A549 (cell line): Measurements from ENCODE around the gene SPATA6L. TPM values are rescaled to one million over a fixed set of nuclear protein-coding genes. Genes with fewer than 3 reads are reported as not detected.

ENCODE experiments used
- ATAC-seq, 2 experiments: fragments of 200-7000 bp in 1 of 2; fragments of >200 bp in 1 of 2; cut with Nextera tagmentation in 1 of 2; cut with Tn5 transposase in 1 of 2; 3 replicates each; pipeline versions ENCODE4 v1.8.0 to v1.9.1; 2018 to 2020; ENCODE audit warnings: mild to moderate bottlenecking in 1 of 2, moderate library complexity in 1 of 2
- CTCF ChIA-PET: fragments of 300-600 bp; sonication (Branson Sonifier 250); formaldehyde crosslinking; extraction: SDS; loops from one replicate; lab custom pipeline; 2021; ENCODE audit warnings: antibody characterized with exemption, inconsistent platforms; lab: Yijun Ruan, JAX
- POLR2A ChIA-PET: fragments of 350-600 bp; formaldehyde crosslinking; extraction: SDS; loops from one replicate; lab custom pipeline; 2021; ENCODE audit warnings: antibody characterized with exemption, inconsistent platforms; lab: Yijun Ruan, JAX
- DNase-seq, 2 experiments: peaks; one replicate each; pipeline versions ENCODE4 v3.0.0 to v3.0.0-alpha.2; 2011 to 2016; ENCODE audit warnings: low read depth in 1 of 2, low spot score in 1 of 2
- FAIRE-seq: peaks from 2 replicates; lab custom pipeline; 2011; peaks lifted over from hg19 to GRCh38; lab: Jason Lieb, UNC
- H3K27ac ChIP-seq, 2 experiments: fragments of >200 bp; sonication (Bioruptor Twin); formaldehyde crosslinking; 3 replicates each; pipeline ENCODE4 v1.5.1; 2016 to 2017
- H3K4me1 ChIP-seq: fragments of >200 bp; sonication (Bioruptor Twin); formaldehyde crosslinking; 3 replicates; pipeline ENCODE4 v1.6.1; 2016
- H3K4me2 ChIP-seq: fragments of >200 bp; sonication (Bioruptor Twin); formaldehyde crosslinking; 3 replicates; pipeline ENCODE4 v1.6.1; 2016
- H3K4me3 ChIP-seq: fragments of >200 bp; sonication (Bioruptor Twin); formaldehyde crosslinking; 3 replicates; pipeline ENCODE4 v1.5.1; 2016
- H3K9me3 ChIP-seq: fragments of >200 bp; sonication (Bioruptor Twin); formaldehyde crosslinking; 3 replicates; pipeline ENCODE4 v1.6.1; 2016
- CHD4 ChIP-seq: fragments of 200-600 bp; sonication (generic); IDR thresholded peaks from 2 replicates; pipeline ENCODE4 v1.6.1; 2016; ENCODE audit warnings: antibody characterized with exemption, mild to moderate bottlenecking, borderline replicate concordance
- CTCF ChIP-seq: fragments of >200 bp; sonication (Bioruptor Twin); formaldehyde crosslinking; IDR thresholded peaks from 3 replicates; pipeline ENCODE4 v1.5.1; 2016
- EHF ChIP-seq: fragments of 250-450 bp; sonication (Bioruptor Pico); IDR thresholded peaks from 2 replicates; pipeline ENCODE4 v1.5.0; 2020; ENCODE audit warnings: mild to moderate bottlenecking
- ELK1 ChIP-seq: fragments of 150-350 bp; IDR thresholded peaks from 2 replicates; pipeline ENCODE4 v1.6.1; 2014; ENCODE audit warnings: low read depth, mild to moderate bottlenecking, low read length
- HDAC2 ChIP-seq: fragments of 200-600 bp; sonication (generic); IDR thresholded peaks from 2 replicates; pipeline ENCODE4 v1.6.1; 2016
- HES2 ChIP-seq: fragments of >200 bp; sonication (Bioruptor Twin); formaldehyde crosslinking; IDR thresholded peaks from 2 replicates; pipeline ENCODE4 v1.6.1; 2016
- HEYL ChIP-seq: fragments of 250-450 bp; sonication (Bioruptor Pico); IDR thresholded peaks from 2 replicates; pipeline ENCODE4 v1.8.0; 2021; ENCODE audit warnings: mild to moderate bottlenecking, moderate library complexity
- HOXB5 ChIP-seq: fragments of 250-450 bp; sonication (Bioruptor Pico); IDR thresholded peaks from 2 replicates; pipeline ENCODE4 v1.5.0; 2020; ENCODE audit warnings: mild to moderate bottlenecking, moderate library complexity
- JUNB ChIP-seq: fragments of >200 bp; sonication (Bioruptor Twin); formaldehyde crosslinking; IDR thresholded peaks from 2 replicates; pipeline ENCODE4 v1.6.1; 2016
- KDM1A ChIP-seq: fragments of 200-600 bp; sonication (generic); IDR thresholded peaks from 2 replicates; pipeline ENCODE4 v1.6.1; 2016; ENCODE audit warnings: low read depth, mild to moderate bottlenecking
- MAFK ChIP-seq: fragments of 450-650 bp; IDR thresholded peaks from 2 replicates; pipeline ENCODE4 v1.6.1; 2014; ENCODE audit not compliant: partially characterized antibody
- NFE2L2 ChIP-seq: fragments of 150-350 bp; conservative IDR thresholded peaks from 2 replicates; pipeline ENCODE4 v1.6.1; 2014; ENCODE audit warnings: low read length
- NR3C1 ChIP-seq: fragments of >200 bp; sonication (Bioruptor Twin); formaldehyde crosslinking; IDR thresholded peaks from 3 replicates; pipeline ENCODE4 v1.6.1; 2017
- PHF8 ChIP-seq: fragments of 200-600 bp; sonication (generic); IDR thresholded peaks from 2 replicates; pipeline ENCODE4 v1.6.1; 2016; ENCODE audit warnings: low read depth, mild to moderate bottlenecking, antibody characterized with exemption, moderate library complexity, borderline replicate concordance
- POLR2AphosphoS2 ChIP-seq: conservative IDR thresholded peaks from 2 replicates; pipeline ENCODE4 v1.6.1; 2012; ENCODE audit warnings: low read length, improper control_type of control experiment, inconsistent platforms
- RFX5 ChIP-seq: fragments of 450-650 bp; IDR thresholded peaks from 2 replicates; pipeline ENCODE4 v1.7.1; 2014; ENCODE audit warnings: antibody characterized with exemption, mild to moderate bottlenecking, moderate library complexity
- RNF2 ChIP-seq: fragments of 200-600 bp; sonication (generic); IDR thresholded peaks from 2 replicates; pipeline ENCODE4 v1.6.1; 2016; ENCODE audit warnings: low read depth, mild to moderate bottlenecking, antibody characterized with exemption, moderate library complexity, borderline replicate concordance
- SREBF2 ChIP-seq: fragments of 450-650 bp; IDR thresholded peaks from 2 replicates; pipeline ENCODE4 v1.6.1; 2014; ENCODE audit warnings: mild to moderate bottlenecking, moderate library complexity
- TP53 ChIP-seq: fragments of 250-450 bp; sonication (Bioruptor Pico); IDR thresholded peaks from 2 replicates; pipeline ENCODE4 v1.5.0; 2021; ENCODE audit warnings: mild to moderate bottlenecking, moderate library complexity
- ZNF302 ChIP-seq: fragments of 250-450 bp; sonication (Bioruptor Pico); IDR thresholded peaks from 2 replicates; pipeline ENCODE4 v1.9.0; 2021; ENCODE audit warnings: inconsistent platforms, mild to moderate bottlenecking, moderate library complexity
- ZSCAN20 ChIP-seq: fragments of 250-450 bp; sonication (Bioruptor Pico); IDR thresholded peaks from 2 replicates; pipeline ENCODE4 v1.8.0; 2022; ENCODE audit warnings: mild to moderate bottlenecking, moderate library complexity
- WGBS: methylation state at CpG from one replicate; pipeline ENCODE4 v1.1.6; 2017; ENCODE audit errors: missing lambda C conversion rate; 5-methylcytosine and 5-hydroxymethylcytosine counted together
- polyA plus RNA-seq, 4 experiments: library from polyadenylated mRNA; depleted of rRNA in 3 of 4; stranded (reverse); fragments of >200 nt; fragmentation: RNase III in 1 of 4; extraction: RNeasy Plus Mini Kit Qiagen cat#74134 plus additional on column Dnase treatment in 1 of 4; gene quantifications; 2 replicates in 3 of 4; 3 replicates in 1 of 4; pipeline ENCODE4 v1.2.3, GENCODE V29; 2011 to 2017
- TF ChIP-seq, protein P1 (sequence below): fragments of 450-650 bp; IDR thresholded peaks from 2 replicates; pipeline ENCODE4 v1.6.1; 2014; ENCODE audit warnings: antibody characterized with exemption
- TF ChIP-seq, protein P2 (sequence below): IDR thresholded peaks from 2 replicates; pipeline ENCODE4 v1.6.1; 2012; ENCODE audit warnings: low read depth, borderline replicate concordance

Gene SPATA6L
- polyA plus RNA-seq, 2 of the 4 experiments (the other 2 are of a cell fraction) = 0.99 to 6.6 TPM

- no peak for DNase-seq
These were observed 97.2 kb downstream of the SPATA6L start for GRCh38 chr9:4569101-4569500.

GRCh38 chr9:4567601-4568000, 98.7 kb downstream of the SPATA6L start:
- 85% methylated on average over 8 of the region's 8 CpGs for WGBS
- TF ChIP-seq NR3C1 = no peak

More at GRCh38 chr9:4569101-4569500, 97.2 kb downstream of the SPATA6L start:
- FAIRE-seq = no peak
- no peaks in the 10 kb centered on the region for H3K9me3 ChIP-seq
- POLR2A ChIA-PET = no interaction called here
- H3K27ac ChIP-seq = no peak overlapping the region
- no peaks in the 10 kb centered on the region for H3K4me1 ChIP-seq
- H3K4me2 ChIP-seq = no peak overlapping the region
- TF ChIP-seq, protein P1, sequence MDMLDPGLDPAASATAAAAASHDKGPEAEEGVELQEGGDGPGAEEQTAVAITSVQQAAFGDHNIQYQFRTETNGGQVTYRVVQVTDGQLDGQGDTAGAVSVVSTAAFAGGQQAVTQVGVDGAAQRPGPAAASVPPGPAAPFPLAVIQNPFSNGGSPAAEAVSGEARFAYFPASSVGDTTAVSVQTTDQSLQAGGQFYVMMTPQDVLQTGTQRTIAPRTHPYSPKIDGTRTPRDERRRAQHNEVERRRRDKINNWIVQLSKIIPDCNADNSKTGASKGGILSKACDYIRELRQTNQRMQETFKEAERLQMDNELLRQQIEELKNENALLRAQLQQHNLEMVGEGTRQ = no peak
- TF ChIP-seq CHD4 (no peak), EHF (CRISPR knock-in tag) (no peak), CTCF (no peak), MAFK (no peak), RNF2 (no peak)
- TF ChIP-seq, all 56 proteins: peak for 0
- H3K4me3 ChIP-seq = no peak overlapping the region
- CTCF ChIA-PET = no interaction called here
- no peak for ATAC-seq

GRCh38 chr9:4566806-4567205, 99.5 kb downstream of the SPATA6L start:
- ATAC-seq (no peak), FAIRE-seq (no peak), DNase-seq (no peak)
- H3K4me3 ChIP-seq = no peak overlapping the region
- no peak for TF ChIP-seq KDM1A
- no peak for TF ChIP-seq POLR2AphosphoS2
- TF ChIP-seq PHF8 = no peak
- no peak for TF ChIP-seq HOXB5 (CRISPR knock-in tag)
- TF ChIP-seq SREBF2 = no peak
- no peak for TF ChIP-seq RFX5
- TF ChIP-seq CHD4 = no peak
- TF ChIP-seq, protein P1 = no peak
- no peak for TF ChIP-seq HES2
- no peak for TF ChIP-seq MAFK
- TF ChIP-seq JUNB = no peak
- no peak for TF ChIP-seq HEYL (CRISPR knock-in tag)
- no peak for TF ChIP-seq HDAC2
- no peak for TF ChIP-seq EHF (CRISPR knock-in tag)
- TF ChIP-seq TP53 (CRISPR knock-in tag) = no peak
- no peak for TF ChIP-seq ELK1
- no peak for TF ChIP-seq ZNF302 (CRISPR knock-in tag)
- TF ChIP-seq NFE2L2 = no peak
- no peak for TF ChIP-seq ZSCAN20 (CRISPR knock-in tag)
- TF ChIP-seq, protein P2, sequence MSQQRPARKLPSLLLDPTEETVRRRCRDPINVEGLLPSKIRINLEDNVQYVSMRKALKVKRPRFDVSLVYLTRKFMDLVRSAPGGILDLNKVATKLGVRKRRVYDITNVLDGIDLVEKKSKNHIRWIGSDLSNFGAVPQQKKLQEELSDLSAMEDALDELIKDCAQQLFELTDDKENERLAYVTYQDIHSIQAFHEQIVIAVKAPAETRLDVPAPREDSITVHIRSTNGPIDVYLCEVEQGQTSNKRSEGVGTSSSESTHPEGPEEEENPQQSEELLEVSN = no peak
- ChIA-PET POLR2A (no interaction called here), CTCF (no interaction called here)
- H3K4me1 ChIP-seq = no peaks in the 10 kb centered on the region
- H3K27ac ChIP-seq = no peak overlapping the region
- no peaks in the 10 kb centered on the region for H3K9me3 ChIP-seq
- 49% methylated on average over 2 of the region's 2 CpGs for WGBS
- no peak overlapping the region for H3K4me2 ChIP-seq

More at GRCh38 chr9:4567601-4568000, 98.7 kb downstream of the SPATA6L start:
- DNase-seq (no peak), FAIRE-seq (no peak), ATAC-seq (no peak)
- ChIA-PET CTCF (no interaction called here), POLR2A (no interaction called here)
- no peaks in the 10 kb centered on the region for H3K4me1 ChIP-seq
- H3K9me3 ChIP-seq = no peaks in the 10 kb centered on the region
- H3K4me2 ChIP-seq = no peak overlapping the region
- no peak overlapping the region for H3K4me3 ChIP-seq
- no peak overlapping the region for H3K27ac ChIP-seq
